DND-41 (cell line): ENCODE measurements around the gene SEBOX.

Experiments
- ATAC-seq: fragments of 200-7000 bp; cut with Tn5 transposase; 3 replicates; pipeline ENCODE4 v1.9.1; 2021; ENCODE audit warnings: low read depth; ENCODE audit not compliant: insufficient read depth
- DNase-seq: peaks from one replicate; pipeline ENCODE4 v3.0.0-alpha.2; 2020
- H2AFZ ChIP-seq: 2 replicates; pipeline ENCODE4 v1.6.0; 2012; ENCODE audit warnings: low read depth, low read length
- H3K27ac ChIP-seq: 2 replicates; pipeline ENCODE4 v1.5.1; 2012; ENCODE audit warnings: low read length, inconsistent platforms
- H3K27me3 ChIP-seq: fragments of 200-600 bp; sonication (generic); 2 replicates; pipeline ENCODE4 v1.6.0; 2012; ENCODE audit warnings: low read length, mild to moderate bottlenecking, inconsistent platforms; ENCODE audit not compliant: insufficient read depth, poor library complexity
- H3K36me3 ChIP-seq: 2 replicates; pipeline ENCODE4 v1.5.1; 2012; ENCODE audit warnings: low read length, inconsistent platforms; ENCODE audit not compliant: insufficient read depth
- H3K4me1 ChIP-seq: 2 replicates; pipeline ENCODE4 v1.5.1; 2012; ENCODE audit warnings: mild to moderate bottlenecking, low read length; ENCODE audit not compliant: insufficient read depth
- H3K4me2 ChIP-seq: 2 replicates; pipeline ENCODE4 v1.6.0; 2012; ENCODE audit warnings: mild to moderate bottlenecking, moderate library complexity, low read length, inconsistent platforms; ENCODE audit not compliant: insufficient read depth
- H3K4me3 ChIP-seq, 2 experiments: fragments of 200-600 bp in 1 of 2; shearing (Covaris generic) in 1 of 2; 2 replicates each; pipeline ENCODE4 v1.5.1; 2012 to 2016; ENCODE audit warnings: inconsistent platforms in 2 of 2, low read length in 2 of 2, mild to moderate bottlenecking in 2 of 2, low read depth in 1 of 2, moderate library complexity in 1 of 2
- H3K79me2 ChIP-seq: 2 replicates; pipeline ENCODE4 v1.6.0; 2012; ENCODE audit warnings: low read length, inconsistent platforms; ENCODE audit not compliant: insufficient read depth
- H3K9ac ChIP-seq: 2 replicates; pipeline ENCODE4 v1.6.0; 2012; ENCODE audit warnings: low read depth, mild to moderate bottlenecking, inconsistent platforms, low read length, moderate library complexity
- H3K9me3 ChIP-seq: 2 replicates; pipeline ENCODE4 v1.5.1; 2012; ENCODE audit warnings: low read length, moderate library complexity, mild to moderate bottlenecking, inconsistent platforms; ENCODE audit not compliant: insufficient read depth, severe bottlenecking
- H4K20me1 ChIP-seq: 2 replicates; pipeline ENCODE4 v1.6.0; 2012; ENCODE audit warnings: low read length; ENCODE audit not compliant: insufficient read depth
- EZH2 ChIP-seq: IDR thresholded peaks from 3 replicates; pipeline ENCODE4 v1.6.1; 2012; ENCODE audit warnings: borderline replicate concordance, low read depth, mild to moderate bottlenecking, moderate library complexity, low read length, inconsistent platforms; ENCODE audit not compliant: severe bottlenecking
- TF ChIP-seq, protein P1 (sequence below): IDR thresholded peaks from 2 replicates; pipeline ENCODE4 v1.5.1; 2012; ENCODE audit warnings: borderline replicate concordance, low read length, moderate library complexity, mild to moderate bottlenecking; ENCODE audit not compliant: poor library complexity, severe bottlenecking; ENCODE audit errors: extremely low read depth

SEBOX gene

DNA sequence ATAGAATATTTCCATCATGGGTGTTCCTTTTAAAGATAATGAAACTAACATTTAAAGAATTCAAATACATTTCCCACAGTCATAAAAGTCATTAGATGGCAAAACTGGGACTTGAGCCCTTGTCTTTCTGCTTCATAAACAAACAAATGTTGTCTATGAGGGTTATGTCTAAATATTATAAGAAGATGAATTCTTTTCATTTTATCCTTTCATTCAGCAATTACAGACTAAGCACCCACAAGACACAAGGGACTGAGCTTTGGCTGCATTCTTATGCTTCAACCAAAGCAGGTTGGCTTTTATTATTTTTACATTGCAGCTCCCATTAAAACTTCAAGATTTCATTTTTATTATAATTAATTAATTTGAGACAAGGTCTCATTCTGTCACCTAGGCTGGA is 21.4 kb upstream of the SEBOX start:
- no peak for DNase-seq
- H3K4me2 ChIP-seq = no peak overlapping the region
- H3K4me3 ChIP-seq = no peak overlapping the region
- H3K79me2 ChIP-seq = no peaks in the 10 kb centered on the region
- no peaks in the 10 kb centered on the region for H4K20me1 ChIP-seq
- no peaks in the 10 kb centered on the region for H3K9me3 ChIP-seq
- H3K4me1 ChIP-seq = peaks cover 21% of the 10 kb centered on the region
- no peak overlapping the region for H3K27ac ChIP-seq
- no peaks in the 10 kb centered on the region for H3K27me3 ChIP-seq
- no peak overlapping the region for H2AFZ ChIP-seq
- no peak for TF ChIP-seq EZH2
- TF ChIP-seq, protein P1, sequence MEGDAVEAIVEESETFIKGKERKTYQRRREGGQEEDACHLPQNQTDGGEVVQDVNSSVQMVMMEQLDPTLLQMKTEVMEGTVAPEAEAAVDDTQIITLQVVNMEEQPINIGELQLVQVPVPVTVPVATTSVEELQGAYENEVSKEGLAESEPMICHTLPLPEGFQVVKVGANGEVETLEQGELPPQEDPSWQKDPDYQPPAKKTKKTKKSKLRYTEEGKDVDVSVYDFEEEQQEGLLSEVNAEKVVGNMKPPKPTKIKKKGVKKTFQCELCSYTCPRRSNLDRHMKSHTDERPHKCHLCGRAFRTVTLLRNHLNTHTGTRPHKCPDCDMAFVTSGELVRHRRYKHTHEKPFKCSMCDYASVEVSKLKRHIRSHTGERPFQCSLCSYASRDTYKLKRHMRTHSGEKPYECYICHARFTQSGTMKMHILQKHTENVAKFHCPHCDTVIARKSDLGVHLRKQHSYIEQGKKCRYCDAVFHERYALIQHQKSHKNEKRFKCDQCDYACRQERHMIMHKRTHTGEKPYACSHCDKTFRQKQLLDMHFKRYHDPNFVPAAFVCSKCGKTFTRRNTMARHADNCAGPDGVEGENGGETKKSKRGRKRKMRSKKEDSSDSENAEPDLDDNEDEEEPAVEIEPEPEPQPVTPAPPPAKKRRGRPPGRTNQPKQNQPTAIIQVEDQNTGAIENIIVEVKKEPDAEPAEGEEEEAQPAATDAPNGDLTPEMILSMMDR = no peak
- no peaks in the 10 kb centered on the region for H3K36me3 ChIP-seq
- no peak overlapping the region for H3K9ac ChIP-seq
- no peak for ATAC-seq

DNA sequence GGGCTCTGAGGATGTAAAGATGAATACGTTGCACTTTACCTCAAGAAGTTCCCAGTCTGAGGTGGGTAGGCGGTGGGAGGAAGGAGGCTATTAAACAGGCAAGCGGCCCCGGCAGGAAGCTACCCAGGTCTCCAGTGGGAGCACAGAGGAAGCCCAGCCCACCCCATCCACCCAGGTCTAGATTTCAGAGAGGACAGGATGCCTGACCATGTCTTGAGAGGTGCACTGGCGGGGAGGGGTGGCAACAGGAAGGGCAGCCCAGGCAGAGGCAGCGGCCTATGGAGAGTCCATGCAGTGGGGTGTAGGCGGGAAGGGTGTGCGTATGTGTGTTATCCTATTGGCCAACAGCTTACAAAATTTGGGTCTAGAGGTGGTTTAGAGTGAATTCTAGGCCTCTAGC is 20.4 kb upstream of the SEBOX start:
- H3K4me3 ChIP-seq = peak overlapping the region in 1 of 2 experiments; percentile 85; a peak in 2 of 4 replicates
- no peak for ATAC-seq
- no peaks in the 10 kb centered on the region for H3K9me3 ChIP-seq
- no peaks in the 10 kb centered on the region for H3K79me2 ChIP-seq
- no peak for DNase-seq
- no peaks in the 10 kb centered on the region for H3K36me3 ChIP-seq
- no peaks in the 10 kb centered on the region for H4K20me1 ChIP-seq
- H3K4me1 ChIP-seq = peaks cover 21% of the 10 kb centered on the region
- no peak overlapping the region for H3K9ac ChIP-seq
- no peak overlapping the region for H3K27ac ChIP-seq
- H2AFZ ChIP-seq = 0 out of 2 replicates have a peak overlapping the region, but pooled peaks have one; percentile 89
- H3K27me3 ChIP-seq = no peaks in the 10 kb centered on the region
- peak overlapping the region; percentile 79 for H3K4me2 ChIP-seq
- TF ChIP-seq EZH2 = no peak
- TF ChIP-seq, protein P1 = no peak

DNA sequence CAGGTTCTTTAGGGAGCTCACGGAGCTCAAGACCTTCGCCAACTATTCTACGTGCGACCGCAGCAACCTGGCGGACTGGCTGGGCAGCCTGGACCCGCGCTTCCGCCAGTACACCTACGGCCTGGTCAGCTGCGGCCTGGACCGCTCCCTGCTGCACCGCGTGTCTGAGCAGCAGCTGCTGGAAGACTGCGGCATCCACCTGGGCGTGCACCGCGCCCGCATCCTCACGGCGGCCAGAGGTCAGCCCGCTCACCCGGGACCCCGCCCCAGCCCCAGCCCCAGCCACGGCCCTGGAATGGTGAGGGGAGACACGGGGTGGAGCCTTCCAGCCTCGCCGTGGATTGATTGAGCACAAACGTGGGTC is 20.0 kb upstream of the SEBOX start:
- ATAC-seq (no peak), DNase-seq (no peak)
- peak overlapping the region; percentile 73; the same call in 1 of the 2 replicates for H3K27ac ChIP-seq
- no peak for TF ChIP-seq EZH2
- TF ChIP-seq, protein P1 = no peak
- H4K20me1 ChIP-seq = no peaks in the 10 kb centered on the region
- no peaks in the 10 kb centered on the region for H3K9me3 ChIP-seq
- H3K9ac ChIP-seq = peak overlapping the region; percentile 63
- no peaks in the 10 kb centered on the region for H3K79me2 ChIP-seq
- H3K4me3 ChIP-seq = peak overlapping the region; percentile 33 to 85; a peak in 3 of 4 replicates
- H3K27me3 ChIP-seq = no peaks in the 10 kb centered on the region
- H2AFZ ChIP-seq = peak overlapping the region; percentile 89
- peaks cover 21% of the 10 kb centered on the region for H3K4me1 ChIP-seq
- peak overlapping the region; percentile 79 for H3K4me2 ChIP-seq
- H3K36me3 ChIP-seq = no peaks in the 10 kb centered on the region
